Gastrocnemius medialis (tissue), 4 donors: ENCODE measurements around the gene SPPL2C. TPM values are rescaled to one million over a fixed set of nuclear protein-coding genes. Genes with fewer than 3 reads are reported as not detected.

Experiments
- ATAC-seq, 2 donors: fragments of 150-250 bp; one replicate each; pipeline ENCODE4 v1.9.1; 2016
- DNase-seq, 2 donors: peaks; one replicate each; pipeline ENCODE4 v3.0.0-alpha.2; 2019
- H3K27ac ChIP-seq, 4 donors: fragments of 200-600 bp; sonication (generic); 1 replicate in 1 of 4; 2 replicates in 3 of 4; pipeline ENCODE4 v1.5.1; 2016 to 2018; ENCODE audit warnings: mild to moderate bottlenecking in 2 of 4, moderate library complexity in 1 of 4
- H3K27me3 ChIP-seq, 3 donors: fragments of 200-600 bp; sonication (generic) in 2 of 3; 1 replicate in 1 of 3; 2 replicates in 2 of 3; pipeline versions ENCODE4 v1.5.1 to v1.6.0; 2016 to 2019; ENCODE audit warnings: mild to moderate bottlenecking in 1 of 3, moderate library complexity in 1 of 3
- H3K36me3 ChIP-seq, 2 donors: fragments of 200-600 bp; sonication (generic) in 1 of 2; one replicate each; pipeline ENCODE4 v1.5.1; 2017 to 2018
- H3K4me1 ChIP-seq, 2 donors: fragments of 200-600 bp; sonication (generic) in 1 of 2; one replicate each; pipeline ENCODE4 v1.5.1; 2016 to 2017; ENCODE audit warnings: mild to moderate bottlenecking in 2 of 2
- H3K4me3 ChIP-seq, 4 donors: fragments of 200-600 bp; sonication (generic) in 3 of 4; 1 replicate in 1 of 4; 2 replicates in 3 of 4; pipeline ENCODE4 v1.5.1; 2016 to 2019; ENCODE audit warnings: mild to moderate bottlenecking in 2 of 4
- H3K9me3 ChIP-seq, 3 donors: fragments of 200-600 bp; sonication (generic) in 2 of 3; 1 replicate in 1 of 3; 2 replicates in 2 of 3; pipeline ENCODE4 v1.5.1; 2016 to 2019
- CTCF ChIP-seq, 5 experiments: fragments of 450-650 bp in 3 of 5; fragments of 200-600 bp in 2 of 5; sonication (generic) in 2 of 5; IDR thresholded peaks in 4 of 5; conservative IDR thresholded peaks in 1 of 5; 1 replicate in 4 of 5; 2 replicates in 1 of 5; pipeline ENCODE4 v1.5.1; 2016 to 2019; ENCODE audit warnings: antibody characterized with exemption in 5 of 5, mild to moderate bottlenecking in 3 of 5, moderate library complexity in 3 of 5
- POLR2A ChIP-seq, 2 donors: fragments of 450-650 bp; IDR thresholded peaks; one replicate each; pipeline ENCODE4 v1.6.1; 2017; ENCODE audit warnings: antibody characterized with exemption in 2 of 2, mild to moderate bottlenecking in 2 of 2, moderate library complexity in 2 of 2
- in situ Hi-C, 4 donors: fragments of 200-750 bp; cut with MboI; loops; one replicate each; pipeline versions ENCODE4 v1.15.0 to v1.8.0; 2017; ENCODE audit warnings: low sequenced_read_pairs in 4 of 4
- intact Hi-C: fragments of 100-400 bp; cut with DNase I; formaldehyde crosslinking; loops from one replicate; pipeline ENCODE4 v1.15.1; 2023; ENCODE audit warnings: low total_unique reads
- total RNA-seq, 4 donors: library from RNA; depleted of rRNA; stranded (reverse); fragments of >200 nt; gene quantifications; one replicate each; pipeline versions ENCODE4 v1.1.0 to v1.2.3, GENCODE V29; 2016

Gene SPPL2C
- total RNA-seq, 4 donors from 2014 or later: not detected

GRCh38 chr17:45839442-45839841, 5.2 kb upstream of the SPPL2C start:
- no peak for ATAC-seq
- Histone ChIP-seq H3K27ac (no peak overlapping the region), H3K4me1 (no peaks in the 10 kb centered on the region), H3K27me3 (no peaks in the 10 kb centered on the region), H3K36me3 (no peaks in the 10 kb centered on the region), H3K4me3 (no peak overlapping the region), H3K9me3 (no peaks in the 10 kb centered on the region)
- no peak for TF ChIP-seq POLR2A (IDR thresholded peaks at IDR 0.05)
- in situ Hi-C loops: loop anchor here in 1 of 4 donors (25.0 kb wide), 1 partner anchor 627 kb away; the partner anchor contains the start of gene FMNL1
- DNase-seq: no peak
- intact Hi-C loops: loop anchor here (10.0 kb wide), 1 partner anchor 115 kb away; no protein-coding TSS in a partner anchor

DNA sequence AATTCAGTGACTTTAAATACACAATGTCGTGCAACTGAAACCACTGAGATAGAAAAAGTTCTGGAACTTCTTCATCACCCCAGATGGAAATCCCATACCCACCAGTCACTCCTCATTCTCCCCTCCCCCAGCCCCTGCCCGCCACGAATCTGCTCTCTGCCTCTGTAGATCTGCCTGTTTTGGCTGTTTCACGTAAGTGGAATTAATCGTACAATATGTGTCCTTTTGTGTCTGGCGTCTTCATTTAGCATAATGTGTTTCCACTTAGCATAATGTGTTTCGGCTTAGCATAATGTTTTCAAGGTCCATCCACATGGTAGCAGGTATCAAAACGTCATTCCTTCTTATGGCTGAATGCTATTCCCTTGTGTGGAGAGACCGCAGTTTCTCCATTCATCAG, 3.5 kb upstream of the SPPL2C start:
- Histone ChIP-seq H3K27me3 (no peaks in the 10 kb centered on the region), H3K4me1 (no peaks in the 10 kb centered on the region), H3K36me3 (no peaks in the 10 kb centered on the region), H3K4me3 (no peak overlapping the region), H3K27ac (no peak overlapping the region), H3K9me3 (no peaks in the 10 kb centered on the region)
- intact Hi-C loops (no loop called here), in situ Hi-C loops (loop anchor here in 1 of 4 donors (25.0 kb wide), 1 partner anchor 629 kb away; the partner anchor contains the start of gene FMNL1)
- ATAC-seq (no peak), DNase-seq (no peak)
- no peak for TF ChIP-seq POLR2A (IDR thresholded peaks at IDR 0.05)
- TF ChIP-seq CTCF (IDR thresholded peaks at IDR 0.05 in 4 of 5, conservative IDR thresholded peaks at IDR 0.05 in 1 of 5): no peak

DNA sequence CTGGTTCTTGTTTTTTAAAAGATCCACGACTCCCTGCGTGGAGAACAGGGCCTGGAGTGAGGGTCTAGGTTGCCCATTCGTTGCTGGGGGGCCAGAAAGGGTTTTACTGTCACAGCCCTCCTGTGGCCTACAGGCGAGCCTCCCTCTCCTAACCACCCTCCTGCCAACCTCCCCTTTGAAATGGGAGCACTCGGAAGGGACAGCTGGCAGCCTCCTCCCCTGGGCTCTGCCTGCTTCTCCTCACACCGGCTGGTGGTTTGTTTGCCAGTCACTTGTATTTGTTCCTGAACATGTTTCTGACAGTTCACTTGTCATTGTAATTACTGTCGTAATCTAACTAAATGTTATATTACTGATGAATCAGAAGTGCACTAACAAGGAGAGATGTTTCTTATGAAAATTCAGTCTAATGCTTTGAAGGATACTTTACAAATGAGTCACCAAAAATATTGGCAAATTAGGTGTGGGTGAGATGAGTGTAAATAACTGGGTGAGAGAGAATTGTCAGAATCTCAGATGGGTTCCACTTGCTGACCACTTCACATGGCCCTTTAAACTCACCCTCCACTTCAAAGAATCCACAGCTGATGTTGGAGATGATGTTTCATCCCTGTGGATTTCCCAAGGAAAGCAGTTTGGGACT, 2.7 kb upstream of the SPPL2C start:
- intact Hi-C loops: no loop called here
- H3K27me3 ChIP-seq: no peaks in the 10 kb centered on the region
- no peak overlapping the region for H3K27ac ChIP-seq
- no peak for ATAC-seq
- H3K4me3 ChIP-seq: no peak overlapping the region
- no peaks in the 10 kb centered on the region for H3K36me3 ChIP-seq
- in situ Hi-C loops: loop anchor here in 1 of 4 donors (25.0 kb wide), 1 partner anchor 630 kb away; the partner anchor contains the start of gene FMNL1
- no peaks in the 10 kb centered on the region for H3K4me1 ChIP-seq
- DNase-seq: no peak
- TF ChIP-seq CTCF (IDR thresholded peaks at IDR 0.05 in 4 of 5, conservative IDR thresholded peaks at IDR 0.05 in 1 of 5) (no peak), POLR2A (IDR thresholded peaks at IDR 0.05) (no peak)
- no peaks in the 10 kb centered on the region for H3K9me3 ChIP-seq

GRCh38 chr17:45843722-45844121, 959 bp upstream of the SPPL2C start:
- no peaks in the 10 kb centered on the region for H3K9me3 ChIP-seq
- H3K4me3 ChIP-seq: no peak overlapping the region
- no peaks in the 10 kb centered on the region for H3K36me3 ChIP-seq
- ATAC-seq (no peak), DNase-seq (no peak)
- TF ChIP-seq POLR2A (IDR thresholded peaks at IDR 0.05) (no peak), CTCF (IDR thresholded peaks at IDR 0.05 in 4 of 5, conservative IDR thresholded peaks at IDR 0.05 in 1 of 5) (no peak)
- in situ Hi-C loops (loop anchor here in 1 of 4 donors (25.0 kb wide), 1 partner anchor 631 kb away; the partner anchor contains the start of gene FMNL1), intact Hi-C loops (no loop called here)
- H3K4me1 ChIP-seq: peaks cover 0 to 3% of the 10 kb centered on the region in 2 donors
- no peaks in the 10 kb centered on the region for H3K27me3 ChIP-seq
- H3K27ac ChIP-seq: no peak overlapping the region

- Histone ChIP-seq H3K4me3 (no peak overlapping the region), H3K27me3 (no peaks in the 10 kb centered on the region), H3K9me3 (no peaks in the 10 kb centered on the region), H3K4me1 (peaks cover 0 to 4% of the 10 kb centered on the region in 2 donors), H3K36me3 (no peaks in the 10 kb centered on the region), H3K27ac (no peak overlapping the region)
- TF ChIP-seq POLR2A (IDR thresholded peaks at IDR 0.05) (no peak), CTCF (IDR thresholded peaks at IDR 0.05 in 4 of 5, conservative IDR thresholded peaks at IDR 0.05 in 1 of 5) (no peak)
- in situ Hi-C loops: loop anchor here in 1 of 4 donors (25.0 kb wide), 1 partner anchor 633 kb away; the partner anchor contains the start of gene FMNL1
- intact Hi-C loops: no loop called here
- DNase-seq (no peak), ATAC-seq (no peak)
Observed at GRCh38 chr17:45845376-45846185, 900 bp downstream of the SPPL2C start.
